Body of pancreas (tissue), 4 donors: ENCODE data around the gene SLC24A3.

ENCODE experiments used
- POLR2A ChIP-seq, 3 donors: fragments of 450-650 bp; IDR thresholded peaks; one replicate each; pipeline ENCODE4 v1.6.1; 2016; ENCODE audit warnings: antibody characterized with exemption in 3 of 3, mild to moderate bottlenecking in 2 of 3
- TF ChIP-seq, protein P1 (sequence below), 7 experiments: fragments of 450-650 bp in 4 of 7; fragments of 200-600 bp in 3 of 7; sonication (generic) in 3 of 7; IDR thresholded peaks; one replicate each; pipeline ENCODE4 v1.5.1; 2016 to 2019; ENCODE audit warnings: antibody characterized with exemption in 7 of 7

DNA sequence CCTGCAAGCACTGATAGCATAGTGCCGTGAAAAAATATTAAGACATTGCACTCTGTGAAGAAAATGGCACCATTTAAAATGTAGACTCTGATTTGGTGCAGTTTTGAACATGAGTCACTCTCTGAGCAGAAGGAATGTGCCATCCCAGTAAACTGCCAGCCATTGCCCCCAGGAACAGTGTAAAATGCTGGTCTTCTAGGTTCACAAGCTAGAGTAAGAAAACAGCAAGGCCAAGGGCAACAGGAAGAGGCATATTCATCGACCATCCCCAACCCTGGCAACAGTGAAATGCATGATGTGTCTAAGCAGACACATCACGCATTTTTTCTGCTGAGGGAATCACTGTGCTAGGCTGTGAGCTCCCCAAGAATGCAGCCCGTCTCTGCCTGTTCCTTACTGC is 382.5 kb downstream of the SLC24A3 start:
- no peak for TF ChIP-seq POLR2A (IDR thresholded peaks at IDR 0.05)
- TF ChIP-seq, protein P1, sequence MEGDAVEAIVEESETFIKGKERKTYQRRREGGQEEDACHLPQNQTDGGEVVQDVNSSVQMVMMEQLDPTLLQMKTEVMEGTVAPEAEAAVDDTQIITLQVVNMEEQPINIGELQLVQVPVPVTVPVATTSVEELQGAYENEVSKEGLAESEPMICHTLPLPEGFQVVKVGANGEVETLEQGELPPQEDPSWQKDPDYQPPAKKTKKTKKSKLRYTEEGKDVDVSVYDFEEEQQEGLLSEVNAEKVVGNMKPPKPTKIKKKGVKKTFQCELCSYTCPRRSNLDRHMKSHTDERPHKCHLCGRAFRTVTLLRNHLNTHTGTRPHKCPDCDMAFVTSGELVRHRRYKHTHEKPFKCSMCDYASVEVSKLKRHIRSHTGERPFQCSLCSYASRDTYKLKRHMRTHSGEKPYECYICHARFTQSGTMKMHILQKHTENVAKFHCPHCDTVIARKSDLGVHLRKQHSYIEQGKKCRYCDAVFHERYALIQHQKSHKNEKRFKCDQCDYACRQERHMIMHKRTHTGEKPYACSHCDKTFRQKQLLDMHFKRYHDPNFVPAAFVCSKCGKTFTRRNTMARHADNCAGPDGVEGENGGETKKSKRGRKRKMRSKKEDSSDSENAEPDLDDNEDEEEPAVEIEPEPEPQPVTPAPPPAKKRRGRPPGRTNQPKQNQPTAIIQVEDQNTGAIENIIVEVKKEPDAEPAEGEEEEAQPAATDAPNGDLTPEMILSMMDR (IDR thresholded peaks at IDR 0.05), result no peak
